ENCODE data around the gene IGIP.

- TF ChIP-seq CTCF (IDR thresholded peaks at IDR 0.05) (peak; percentile 55 to 83 (median 70)), POLR2A (IDR thresholded peaks at IDR 0.05) (no peak)
Observed at GRCh38 chr5:140145818-140146522, 20.2 kb downstream of the IGIP start.

Measured in esophagus squamous epithelium (tissue), 4 donors.